ENCODE measurements around the gene LRRC3C. TPM values are rescaled to one million over a fixed set of nuclear protein-coding genes. Genes with fewer than 3 reads are reported as not detected.
A peak's percentile ranks its signal among the peaks of the same experiment; 100 is the strongest.

Gene LRRC3C
- total RNA-seq, 3 donors from 2014 or later = 1.2 TPM; not detected in 2

- H3K4me1 ChIP-seq = peaks cover 0 to 1% of the 10 kb centered on the region in 2 donors
- no peak for DNase-seq (ENCODE audit: low spot score in 2 of 2)
- H3K36me3 ChIP-seq = no peaks in the 10 kb centered on the region
- no peaks in the 10 kb centered on the region for H3K9me3 ChIP-seq
- TF ChIP-seq POLR2A (IDR thresholded peaks at IDR 0.05) (no peak), POLR2AphosphoS5 (IDR thresholded peaks at IDR 0.05) (no peak), CTCF (IDR thresholded peaks at IDR 0.05) (no peak)
- H3K27ac ChIP-seq = peak overlapping the region in 1 of 2 donors; percentile 12
- H3K4me3 ChIP-seq = no peak overlapping the region
- intact Hi-C loops (cut with DNase I; ENCODE audit: low total_unique reads) = no loop called here
- H3K27me3 ChIP-seq = no peaks in the 10 kb centered on the region
These were observed 6.4 kb downstream of the LRRC3C start for GRCh38 chr17:39933912-39934311.

GRCh38 chr17:39934324-39934723 is 6.8 kb downstream of the LRRC3C start:
- DNase-seq (ENCODE audit: low spot score in 2 of 2) = no peak
- intact Hi-C loops (cut with DNase I; ENCODE audit: low total_unique reads) = no loop called here
- Histone ChIP-seq H3K4me1 (no peaks in the 10 kb centered on the region), H3K27ac (peak overlapping the region in 1 of 2 donors; percentile 12), H3K27me3 (no peaks in the 10 kb centered on the region), H3K36me3 (no peaks in the 10 kb centered on the region), H3K4me3 (no peak overlapping the region), H3K9me3 (no peaks in the 10 kb centered on the region)
- TF ChIP-seq POLR2A (IDR thresholded peaks at IDR 0.05) = no peak
- TF ChIP-seq CTCF (IDR thresholded peaks at IDR 0.05) = no peak
- no peak for TF ChIP-seq POLR2AphosphoS5 (IDR thresholded peaks at IDR 0.05)

GRCh38 chr17:39935909-39936308 is 8.4 kb downstream of the LRRC3C start:
- H3K9me3 ChIP-seq = no peaks in the 10 kb centered on the region
- no peak for TF ChIP-seq POLR2AphosphoS5 (IDR thresholded peaks at IDR 0.05)
- no peak for TF ChIP-seq POLR2A (IDR thresholded peaks at IDR 0.05)
- TF ChIP-seq CTCF (IDR thresholded peaks at IDR 0.05) = no peak
- no peak overlapping the region for H3K4me3 ChIP-seq
- no peak overlapping the region for H3K27ac ChIP-seq
- no peaks in the 10 kb centered on the region for H3K36me3 ChIP-seq
- H3K4me1 ChIP-seq = no peaks in the 10 kb centered on the region
- H3K27me3 ChIP-seq = no peaks in the 10 kb centered on the region
- no peak for DNase-seq (ENCODE audit: low spot score in 2 of 2)
- intact Hi-C loops (cut with DNase I; ENCODE audit: low total_unique reads) = no loop called here

GRCh38 chr17:39937447-39937846 is 9.9 kb downstream of the LRRC3C start:
- TF ChIP-seq POLR2AphosphoS5 (IDR thresholded peaks at IDR 0.05) = no peak
- TF ChIP-seq POLR2A (IDR thresholded peaks at IDR 0.05) = no peak
- no peak for TF ChIP-seq CTCF (IDR thresholded peaks at IDR 0.05)
- Histone ChIP-seq H3K27me3 (no peaks in the 10 kb centered on the region), H3K4me1 (no peaks in the 10 kb centered on the region), H3K36me3 (no peaks in the 10 kb centered on the region), H3K27ac (no peak overlapping the region), H3K4me3 (no peak overlapping the region), H3K9me3 (no peaks in the 10 kb centered on the region)
- DNase-seq (ENCODE audit: low spot score in 2 of 2) = no peak
- intact Hi-C loops (cut with DNase I; ENCODE audit: low total_unique reads) = no loop called here

GRCh38 chr17:39938140-39938869 is 10.8 kb downstream of the LRRC3C start:
- no peak for TF ChIP-seq CTCF (IDR thresholded peaks at IDR 0.05)
- no peak for TF ChIP-seq POLR2A (IDR thresholded peaks at IDR 0.05)
- TF ChIP-seq POLR2AphosphoS5 (IDR thresholded peaks at IDR 0.05) = no peak
- no peaks in the 10 kb centered on the region for H3K27me3 ChIP-seq
- no peak overlapping the region for H3K27ac ChIP-seq
- H3K36me3 ChIP-seq = no peaks in the 10 kb centered on the region
- H3K9me3 ChIP-seq = no peaks in the 10 kb centered on the region
- no peak overlapping the region for H3K4me3 ChIP-seq
- intact Hi-C loops (cut with DNase I; ENCODE audit: low total_unique reads) = no loop called here
- DNase-seq (ENCODE audit: low spot score in 2 of 2) = no peak
- no peaks in the 10 kb centered on the region for H3K4me1 ChIP-seq
